HG03045 (cell line): Measurements from ENCODE around the gene PCSK4.

Source experiments
- ATAC-seq: cut with Tn5 transposase; IDR thresholded peaks from one replicate; pipeline ENCODE4 v1.9.1; 2021; ENCODE audit warnings: mild to moderate bottlenecking, moderate library complexity; ENCODE audit not compliant: unreplicated experiment

PCSK4 gene

DNA sequence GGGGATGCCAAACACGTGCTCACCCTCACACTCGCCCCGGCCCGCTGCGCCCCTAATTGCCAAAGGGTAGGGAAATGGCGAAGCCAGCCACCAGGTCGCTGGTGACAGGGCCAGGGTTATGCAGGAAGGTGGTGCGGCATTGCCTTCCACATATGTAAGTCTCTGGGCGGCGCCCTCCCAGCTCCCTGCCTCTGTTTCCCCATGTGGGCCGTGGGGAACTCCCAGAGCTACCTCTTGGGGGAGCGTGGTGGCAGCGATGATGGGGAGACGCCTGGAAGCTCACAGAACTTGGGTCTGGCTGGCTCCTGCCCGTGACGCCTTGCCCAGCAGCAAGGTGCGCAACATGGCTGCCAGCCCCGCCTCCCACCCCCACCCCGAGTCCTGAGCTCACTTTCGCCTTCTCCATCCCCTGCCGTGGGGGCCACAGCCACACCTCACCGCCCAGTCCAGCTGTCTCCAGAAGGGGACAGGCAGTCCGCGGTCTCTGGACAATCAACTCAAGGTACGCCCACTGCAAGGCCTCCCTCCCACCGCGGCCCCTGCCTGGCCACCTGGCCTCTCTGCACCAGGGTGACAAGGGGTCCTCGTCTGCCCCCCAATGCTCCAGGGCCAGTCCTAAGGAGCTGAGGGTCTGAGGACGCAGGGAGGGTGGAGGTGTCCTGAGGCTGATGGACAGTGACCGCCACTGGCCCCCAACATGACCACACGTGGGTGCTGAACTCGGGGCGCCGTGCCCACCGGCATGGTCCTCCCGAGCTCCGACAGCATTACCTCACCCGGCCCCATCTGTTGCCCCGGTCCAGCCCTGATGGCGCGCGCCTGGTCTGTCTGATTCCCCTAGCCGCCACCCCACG lies 17.7 kb downstream of the PCSK4 start:
- ATAC-seq = no peak

DNA sequence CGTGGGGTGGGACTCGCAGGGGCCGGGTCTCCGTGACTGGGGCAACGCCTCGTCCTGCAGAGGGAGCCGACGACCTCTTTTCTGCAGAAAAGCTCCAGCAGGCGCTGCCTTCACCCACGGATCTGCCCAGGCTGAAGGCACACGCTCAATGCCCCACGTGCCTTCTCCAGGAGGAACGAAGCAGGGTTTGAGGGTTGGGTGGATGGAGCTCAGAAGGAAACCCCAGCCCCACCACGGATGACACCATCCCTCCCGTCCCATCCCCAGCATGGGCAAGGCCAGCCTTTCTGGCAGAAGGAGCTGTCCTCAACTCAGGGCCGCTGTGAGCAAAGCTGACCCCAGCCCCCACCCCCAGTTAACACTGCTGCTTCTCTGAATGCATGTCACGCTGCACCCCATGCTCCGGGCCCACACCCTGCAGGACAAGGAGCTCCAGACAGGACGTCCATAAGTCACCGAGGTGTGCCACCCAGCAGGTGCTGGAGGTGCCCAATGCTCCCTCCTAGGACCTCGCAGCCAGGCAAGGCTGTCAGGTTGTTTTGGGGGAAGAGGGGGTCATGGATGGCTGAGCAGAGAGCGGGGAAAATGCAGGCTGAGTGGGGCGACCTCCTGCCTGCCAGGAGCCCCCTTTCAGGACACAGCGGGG lies 18.5 kb downstream of the PCSK4 start:
- ATAC-seq = no peak

DNA sequence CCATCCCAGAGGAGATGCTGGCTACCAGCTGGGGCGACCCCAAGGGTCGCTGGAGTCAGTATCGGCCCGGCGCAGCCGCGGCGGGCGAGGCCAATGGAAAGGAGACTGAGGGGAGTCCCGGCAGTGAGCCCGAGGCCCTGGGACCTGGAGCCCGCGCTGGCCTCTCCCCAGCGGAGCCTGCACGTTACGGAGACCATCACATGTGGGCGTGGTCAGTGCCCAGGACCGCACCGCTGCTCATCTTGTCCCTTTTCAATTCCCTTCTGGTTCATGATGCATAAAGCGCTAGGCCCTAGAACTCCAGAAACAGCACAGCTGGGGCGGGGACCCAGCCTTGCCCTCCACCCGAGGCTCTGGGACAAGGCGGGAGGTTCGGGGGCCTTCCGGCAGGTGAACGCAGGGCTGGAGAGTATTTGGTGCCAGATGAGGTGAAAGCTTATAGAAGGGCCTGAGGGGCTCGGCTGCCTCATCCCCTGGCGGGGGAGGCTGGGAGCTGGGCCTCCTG lies 19.1 kb downstream of the PCSK4 start:
- ATAC-seq = no peak

DNA sequence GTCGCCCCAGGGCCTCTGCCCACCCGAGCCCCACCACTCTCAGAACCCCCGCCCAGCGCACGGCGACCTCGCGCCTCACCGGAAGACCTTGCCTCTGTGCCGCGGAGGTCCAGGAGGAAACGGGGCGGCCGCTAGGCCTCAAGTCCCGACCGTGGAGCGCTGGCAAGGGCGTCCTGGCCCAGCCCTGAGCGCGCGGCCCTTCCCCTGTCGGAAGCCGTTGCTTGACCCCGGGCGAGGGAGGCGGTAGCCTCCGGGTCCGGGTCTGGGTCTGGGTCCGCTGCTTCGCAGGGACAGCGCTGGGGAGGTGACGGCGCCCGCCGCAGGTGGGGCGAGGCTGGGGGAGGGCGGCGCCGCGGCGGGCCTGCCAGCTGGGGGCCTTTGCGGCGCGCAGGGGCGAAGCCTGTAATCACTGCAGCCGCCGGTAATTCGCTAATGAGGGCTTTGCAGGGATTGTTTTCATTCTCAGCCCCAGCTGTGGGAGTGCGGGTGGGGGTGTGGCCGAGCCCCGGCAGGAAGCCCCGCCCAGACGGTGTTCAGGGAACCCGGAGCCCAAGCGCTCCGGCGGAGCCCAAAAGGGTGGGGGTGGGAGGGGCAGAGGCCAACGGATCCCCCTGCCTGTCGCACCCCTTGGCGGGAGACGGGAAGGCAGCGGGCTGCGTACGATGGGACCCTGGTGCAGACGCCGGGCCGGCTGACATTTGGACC lies 19.7 kb downstream of the PCSK4 start:
- no peak for ATAC-seq

DNA sequence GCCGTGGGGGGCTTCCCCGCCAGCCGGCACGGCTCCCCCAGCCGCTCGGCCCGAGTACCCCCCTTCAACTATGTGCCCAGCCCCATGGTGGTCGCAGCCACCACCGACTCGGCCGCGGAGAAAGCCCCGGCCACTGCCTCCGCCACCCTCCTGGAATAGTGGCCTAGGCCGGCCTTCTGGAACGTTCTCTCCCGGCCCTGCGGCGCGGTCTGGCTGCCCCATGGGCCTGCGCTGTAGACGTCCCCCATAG lies 20.2 kb downstream of the PCSK4 start:
- ATAC-seq = no peak

DNA sequence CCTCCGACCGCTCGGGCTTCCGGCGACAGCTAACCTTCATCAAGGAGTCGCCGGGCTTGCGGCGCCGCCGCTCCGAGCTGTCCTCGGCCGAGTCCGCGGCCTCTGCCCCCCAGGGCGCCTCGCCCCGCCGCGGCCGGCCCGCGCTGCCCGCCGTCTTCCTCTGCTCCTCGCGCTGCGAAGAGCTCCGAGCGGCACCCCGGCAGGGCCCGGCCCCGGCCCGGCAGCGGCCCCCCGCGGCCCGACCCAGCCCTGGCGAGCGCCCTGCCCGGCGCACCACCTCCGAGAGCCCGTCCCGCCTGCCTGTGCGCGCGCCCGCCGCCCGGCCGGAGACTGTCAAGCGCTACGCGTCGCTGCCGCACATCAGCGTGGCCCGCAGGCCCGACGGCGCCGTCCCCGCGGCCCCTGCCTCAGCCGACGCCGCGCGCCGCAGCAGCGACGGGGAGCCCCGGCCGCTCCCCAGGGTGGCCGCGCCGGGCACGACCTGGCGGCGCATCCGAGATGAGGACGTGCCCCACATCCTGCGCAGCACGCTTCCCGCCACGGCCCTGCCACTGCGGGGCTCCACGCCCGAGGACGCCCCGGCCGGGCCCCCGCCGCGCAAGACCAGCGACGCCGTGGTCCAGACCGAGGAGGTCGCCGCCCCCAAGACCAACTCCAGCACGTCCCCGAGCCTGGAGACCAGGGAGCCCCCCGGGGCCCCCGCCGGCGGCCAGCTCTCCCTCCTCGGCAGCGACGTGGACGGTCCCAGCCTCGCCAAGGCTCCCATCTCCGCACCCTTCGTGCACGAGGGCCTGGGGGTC lies 20.7 kb downstream of the PCSK4 start:
- ATAC-seq = no peak

DNA sequence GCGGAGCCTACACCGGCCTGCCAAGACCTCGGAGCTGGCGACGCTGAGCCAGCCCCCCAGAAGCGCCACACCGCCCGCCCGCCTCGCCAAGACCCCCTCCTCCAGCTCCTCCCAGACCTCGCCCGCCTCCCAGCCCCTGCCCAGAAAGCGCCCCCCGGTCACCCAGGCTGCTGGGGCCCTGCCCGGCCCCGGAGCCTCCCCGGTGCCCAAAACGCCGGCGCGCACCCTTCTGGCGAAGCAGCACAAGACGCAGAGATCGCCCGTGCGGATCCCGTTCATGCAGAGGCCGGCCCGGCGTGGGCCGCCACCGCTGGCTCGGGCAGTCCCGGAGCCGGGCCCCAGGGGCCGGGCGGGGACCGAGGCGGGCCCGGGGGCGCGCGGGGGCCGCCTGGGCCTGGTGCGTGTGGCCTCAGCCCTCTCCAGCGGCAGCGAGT lies 21.3 kb downstream of the PCSK4 start:
- no peak for ATAC-seq

DNA sequence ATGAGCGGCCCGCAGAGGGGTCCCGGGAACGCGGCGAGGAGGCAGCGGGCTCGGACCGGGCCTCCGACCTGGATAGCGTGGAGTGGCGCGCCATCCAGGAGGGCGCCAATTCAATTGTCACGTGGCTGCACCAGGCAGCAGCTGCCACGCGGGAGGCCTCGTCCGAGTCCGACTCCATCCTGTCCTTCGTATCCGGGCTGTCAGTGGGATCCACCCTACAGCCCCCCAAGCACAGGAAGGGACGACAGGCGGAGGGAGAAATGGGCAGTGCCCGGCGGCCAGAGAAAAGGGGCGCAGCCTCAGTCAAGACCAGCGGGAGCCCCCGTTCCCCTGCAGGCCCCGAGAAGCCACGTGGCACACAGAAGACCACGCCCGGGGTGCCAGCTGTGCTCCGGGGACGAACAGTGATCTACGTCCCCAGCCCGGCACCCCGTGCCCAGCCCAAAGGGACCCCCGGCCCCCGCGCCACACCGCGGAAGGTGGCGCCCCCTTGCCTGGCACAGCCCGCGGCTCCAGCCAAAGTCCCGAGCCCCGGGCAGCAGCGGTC lies 21.8 kb downstream of the PCSK4 start:
- ATAC-seq = no peak

DNA sequence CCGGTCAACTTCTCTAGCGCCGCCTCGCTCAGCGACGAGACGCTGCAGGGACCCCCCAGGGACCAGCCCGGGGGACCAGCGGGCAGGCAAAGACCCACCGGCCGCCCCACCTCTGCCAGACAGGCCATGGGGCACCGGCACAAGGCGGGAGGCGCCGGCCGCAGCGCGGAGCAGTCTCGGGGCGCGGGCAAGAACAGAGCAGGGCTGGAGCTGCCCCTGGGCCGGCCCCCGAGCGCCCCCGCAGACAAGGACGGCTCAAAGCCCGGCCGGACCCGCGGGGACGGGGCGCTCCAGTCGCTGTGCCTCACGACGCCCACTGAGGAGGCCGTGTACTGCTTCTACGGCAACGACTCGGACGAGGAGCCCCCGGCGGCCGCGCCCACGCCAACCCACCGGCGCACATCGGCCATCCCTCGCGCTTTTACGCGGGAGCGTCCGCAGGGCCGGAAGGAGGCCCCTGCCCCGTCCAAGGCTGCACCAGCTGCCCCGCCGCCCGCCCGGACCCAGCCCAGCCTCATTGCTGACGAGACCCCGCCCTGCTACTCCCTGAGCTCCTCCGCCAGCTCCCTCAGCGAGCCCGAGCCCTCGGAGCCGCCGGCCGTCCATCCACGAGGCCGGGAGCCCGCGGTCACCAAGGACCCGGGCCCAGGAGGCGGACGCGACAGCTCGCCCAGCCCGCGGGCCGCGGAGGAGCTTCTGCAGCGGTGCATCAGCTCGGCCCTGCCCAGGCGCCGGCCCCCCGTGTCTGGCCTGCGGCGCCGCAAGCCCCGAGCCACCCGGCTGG lies 22.5 kb downstream of the PCSK4 start:
- ATAC-seq = no peak

DNA sequence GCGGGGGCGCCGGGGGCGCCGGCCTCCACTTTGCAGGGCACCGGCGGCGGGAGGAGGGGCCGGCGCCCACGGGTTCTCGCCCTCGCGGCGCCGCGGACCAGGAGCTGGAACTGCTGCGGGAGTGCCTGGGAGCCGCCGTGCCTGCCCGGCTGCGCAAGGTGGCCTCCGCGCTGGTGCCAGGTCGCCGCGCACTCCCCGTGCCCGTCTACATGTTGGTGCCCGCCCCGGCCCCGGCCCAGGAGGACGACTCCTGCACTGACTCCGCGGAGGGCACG lies 23.0 kb downstream of the PCSK4 start:
- ATAC-seq = no peak

DNA sequence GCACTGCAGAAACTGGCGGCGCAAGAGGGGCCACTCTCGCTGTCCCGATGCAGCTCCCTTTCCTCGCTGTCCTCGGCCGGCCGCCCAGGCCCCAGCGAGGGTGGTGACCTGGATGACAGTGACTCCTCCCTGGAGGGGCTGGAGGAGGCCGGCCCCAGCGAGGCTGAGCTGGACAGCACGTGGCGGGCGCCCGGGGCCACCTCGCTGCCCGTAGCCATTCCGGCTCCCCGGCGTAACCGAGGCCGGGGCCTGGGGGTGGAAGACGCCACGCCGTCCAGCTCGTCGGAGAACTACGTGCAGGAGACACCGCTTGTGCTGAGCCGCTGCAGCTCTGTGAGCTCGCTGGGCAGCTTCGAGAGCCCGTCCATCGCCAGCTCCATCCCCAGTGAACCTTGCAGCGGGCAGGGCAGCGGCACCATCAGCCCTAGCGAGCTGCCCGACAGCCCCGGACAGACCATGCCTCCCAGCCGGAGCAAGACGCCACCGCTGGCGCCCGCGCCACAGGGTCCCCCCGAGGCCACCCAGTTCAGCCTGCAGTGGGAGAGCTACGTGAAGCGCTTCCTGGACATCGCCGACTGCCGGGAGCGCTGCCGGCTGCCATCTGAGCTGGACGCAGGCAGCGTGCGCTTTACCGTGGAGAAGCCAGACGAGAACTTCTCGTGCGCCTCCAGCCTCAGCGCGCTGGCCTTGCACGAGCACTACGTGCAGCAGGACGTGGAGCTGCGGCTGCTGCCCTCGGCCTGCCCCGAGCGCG lies 23.5 kb downstream of the PCSK4 start:
- no peak for ATAC-seq

DNA sequence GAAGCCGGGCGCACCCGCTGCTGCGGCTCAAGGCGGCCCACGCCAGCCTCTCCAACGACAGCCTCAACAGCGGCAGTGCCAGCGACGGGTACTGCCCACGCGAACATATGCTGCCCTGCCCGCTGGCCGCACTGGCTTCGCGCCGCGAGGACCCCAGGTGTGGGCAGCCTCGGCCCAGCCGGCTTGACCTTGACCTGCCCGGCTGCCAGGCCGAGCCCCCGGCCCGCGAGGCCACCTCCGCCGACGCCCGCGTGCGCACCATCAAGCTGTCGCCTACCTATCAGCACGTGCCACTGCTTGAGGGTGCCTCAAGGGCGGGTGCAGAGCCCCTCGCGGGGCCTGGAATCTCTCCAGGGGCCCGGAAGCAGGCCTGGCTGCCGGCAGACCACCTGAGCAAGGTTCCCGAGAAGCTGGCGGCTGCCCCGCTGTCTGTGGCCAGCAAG lies 24.1 kb downstream of the PCSK4 start:
- ATAC-seq = no peak

DNA sequence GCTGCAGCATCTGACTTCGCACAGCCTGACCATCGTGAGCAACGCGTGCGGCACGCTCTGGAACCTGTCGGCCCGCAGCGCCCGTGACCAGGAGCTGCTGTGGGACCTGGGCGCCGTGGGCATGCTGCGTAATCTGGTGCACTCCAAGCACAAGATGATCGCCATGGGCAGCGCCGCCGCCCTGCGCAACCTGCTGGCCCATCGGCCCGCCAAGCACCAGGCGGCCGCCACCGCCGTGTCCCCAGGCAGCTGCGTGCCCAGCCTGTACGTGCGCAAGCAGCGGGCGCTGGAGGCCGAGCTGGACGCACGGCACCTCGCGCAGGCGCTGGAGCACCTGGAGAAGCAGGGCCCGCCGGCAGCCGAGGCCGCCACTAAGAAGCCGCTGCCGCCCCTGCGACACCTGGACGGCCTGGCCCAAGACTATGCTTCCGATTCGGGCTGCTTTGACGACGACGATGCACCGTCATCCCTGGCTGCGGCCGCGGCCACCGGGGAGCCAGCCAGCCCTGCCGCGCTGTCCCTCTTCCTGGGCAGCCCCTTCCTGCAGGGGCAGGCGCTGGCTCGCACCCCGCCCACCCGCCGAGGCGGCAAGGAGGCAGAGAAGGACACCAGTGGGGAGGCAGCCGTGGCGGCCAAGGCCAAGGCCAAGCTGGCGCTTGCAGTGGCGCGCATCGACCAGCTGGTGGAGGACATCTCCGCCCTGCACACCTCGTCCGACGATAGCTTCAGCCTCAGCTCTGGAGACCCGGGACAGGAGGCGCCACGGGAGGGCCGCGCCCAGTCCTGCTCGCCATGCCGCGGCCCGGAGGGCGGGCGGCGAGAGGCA lies 24.7 kb downstream of the PCSK4 start:
- ATAC-seq = no peak

DNA sequence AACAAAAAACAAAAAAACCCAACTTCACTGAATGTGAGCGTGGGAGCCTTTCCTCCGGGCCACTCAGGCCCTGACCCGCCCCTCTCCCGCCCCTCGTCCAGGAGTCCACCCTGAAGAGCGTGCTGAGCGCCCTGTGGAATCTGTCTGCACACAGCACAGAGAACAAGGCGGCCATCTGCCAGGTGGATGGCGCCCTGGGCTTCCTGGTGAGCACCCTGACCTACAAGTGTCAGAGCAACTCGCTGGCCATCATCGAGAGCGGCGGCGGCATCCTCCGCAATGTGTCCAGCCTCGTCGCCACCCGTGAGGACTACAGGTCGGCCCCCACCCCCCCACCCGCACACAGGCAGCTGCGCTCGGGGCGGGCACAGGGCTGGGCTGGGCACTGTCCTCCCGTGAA lies 28.3 kb downstream of the PCSK4 start:
- no peak for ATAC-seq

DNA sequence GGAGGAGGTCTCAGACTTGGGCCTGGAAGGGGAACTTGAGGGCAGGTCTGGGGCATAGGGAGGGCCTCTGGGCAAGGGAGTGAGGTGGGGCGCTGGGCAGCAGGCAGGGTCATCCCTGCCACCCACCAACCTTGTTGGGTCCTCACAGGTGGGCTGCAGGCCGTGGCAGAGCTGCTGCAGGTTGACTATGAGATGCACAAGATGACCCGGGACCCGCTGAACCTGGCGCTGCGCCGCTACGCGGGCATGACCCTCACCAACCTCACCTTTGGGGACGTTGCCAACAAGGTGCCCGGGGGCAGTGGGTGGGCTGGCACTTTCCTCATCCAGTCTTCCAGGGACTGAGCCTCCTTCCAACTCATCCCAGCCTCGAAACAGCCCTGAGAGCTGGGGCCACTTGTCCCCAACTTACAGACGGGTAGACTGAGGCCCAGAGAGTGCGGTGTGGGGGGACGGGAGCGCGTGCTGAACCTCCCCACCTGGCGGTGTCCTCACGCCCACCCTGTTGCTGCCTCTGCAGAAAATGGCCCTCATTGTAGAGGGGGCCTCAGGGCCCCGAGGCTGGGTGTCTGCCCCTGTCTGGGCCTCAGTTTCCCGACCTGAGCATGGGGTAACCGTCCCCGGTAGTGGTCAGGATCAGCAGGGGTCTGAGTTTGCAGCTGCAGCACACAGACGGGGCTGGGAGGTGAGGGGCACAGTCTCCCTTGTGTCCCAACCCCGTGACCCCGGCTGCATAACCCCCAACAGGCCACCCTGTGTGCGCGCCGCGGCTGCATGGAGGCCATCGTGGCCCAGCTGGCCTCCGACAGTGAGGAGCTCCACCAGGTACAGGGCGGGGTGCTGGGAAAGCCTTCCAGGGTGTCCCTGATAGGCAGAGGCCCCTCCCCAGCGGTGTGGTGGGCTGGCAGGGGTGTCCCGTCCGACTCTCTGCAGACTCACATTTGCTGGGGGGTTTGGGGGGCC lies 29.8 kb downstream of the PCSK4 start:
- no peak for ATAC-seq

DNA sequence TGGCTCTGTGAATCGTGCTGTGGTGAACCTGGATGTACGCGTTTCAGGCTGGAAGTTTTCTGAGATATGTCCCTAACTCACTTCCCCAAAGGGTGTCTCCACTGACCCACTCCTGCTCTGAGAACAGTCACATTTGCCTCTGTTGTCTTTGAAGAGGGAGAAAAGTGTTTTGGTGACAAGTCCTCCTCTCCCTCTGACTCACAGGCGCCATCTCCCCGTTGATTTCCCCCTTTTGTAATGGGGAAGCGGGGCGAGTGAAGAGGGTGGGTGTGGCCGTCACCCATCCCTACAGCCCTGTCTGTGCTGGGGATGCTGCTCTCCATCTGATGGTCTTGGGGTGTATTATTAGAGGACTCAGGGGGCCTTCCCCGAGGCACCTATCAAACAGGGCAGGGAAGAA lies 30.7 kb downstream of the PCSK4 start:
- no peak for ATAC-seq

DNA sequence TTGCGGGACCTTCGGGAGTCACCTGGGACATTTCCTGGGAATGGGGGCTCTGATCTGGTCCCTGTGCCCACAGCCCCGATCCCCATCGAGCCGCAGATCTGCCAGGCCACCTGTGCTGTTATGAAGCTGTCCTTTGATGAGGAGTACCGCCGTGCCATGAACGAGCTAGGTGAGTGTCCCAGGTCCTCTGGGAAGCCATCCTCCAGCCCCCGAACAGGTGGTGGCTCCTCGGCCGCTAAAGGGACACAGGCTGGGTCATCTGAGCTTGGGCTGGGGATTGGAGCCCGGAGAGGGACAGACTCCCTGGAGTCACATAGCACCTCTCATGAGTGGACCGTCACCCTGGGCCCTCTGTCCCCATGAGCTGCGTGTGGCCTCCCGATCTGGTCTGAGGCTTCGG lies 32.3 kb downstream of the PCSK4 start:
- ATAC-seq = no peak
